Right lobe of liver (tissue), 4 donors: Measurements from ENCODE around the gene POFUT2.

Experiments used
- CTCF ChIP-seq, 4 donors: fragments of 200-600 bp in 3 of 4; fragments of 450-650 bp in 1 of 4; IDR thresholded peaks; one replicate each; pipeline versions ENCODE4 v1.5.1 to v1.8.0; 2016 to 2022; ENCODE audit warnings: antibody characterized with exemption in 4 of 4, mild to moderate bottlenecking in 2 of 4
- POLR2A ChIP-seq: fragments of 450-650 bp; IDR thresholded peaks from one replicate; pipeline ENCODE4 v1.6.1; 2017; ENCODE audit warnings: antibody characterized with exemption, mild to moderate bottlenecking
- donor health status: DM: no; HTN: no; CAD: no.
- donor health status: DM: no; HTN: no; CAD: no.
- donor health status: DM: no; HTN: yes; CAD: no.

- TF ChIP-seq CTCF (IDR thresholded peaks at IDR 0.05) = no peak
- TF ChIP-seq POLR2A = no peak
These were observed 70.7 kb downstream of the POFUT2 start for GRCh38 chr21:45217010-45217409.
